MCF 10A (cell line): Measurements from ENCODE around the gene UVRAG. TPM values are rescaled to one million over a fixed set of nuclear protein-coding genes. Genes with fewer than 3 reads are reported as not detected.

ENCODE experiments used
- BruUV-seq: library from RNA; stranded (reverse); fragments of 400-500 nt; replicated peaks from 2 replicates; lab custom pipeline; 2021; lab: Mats Ljungman, UMichigan
- CTCF ChIA-PET: fragments of 300-600 bp; sonication (Branson Sonifier 250); formaldehyde crosslinking; extraction: SDS; loops from one replicate; lab custom pipeline; 2021; ENCODE audit warnings: antibody characterized with exemption, inconsistent platforms; lab: Yijun Ruan, JAX
- POLR2A ChIA-PET: fragments of 300-600, 350-650 bp; sonication (Branson Sonifier 250); formaldehyde crosslinking; extraction: SDS; loops from one replicate; lab custom pipeline; 2020; ENCODE audit warnings: antibody characterized with exemption, inconsistent platforms; lab: Yijun Ruan, JAX
- DNase-seq: peaks from one replicate; pipeline ENCODE4 v3.0.0-alpha.2; 2018; ENCODE audit not compliant: unreplicated experiment
- H3K27ac Mint-ChIP-seq: one replicate; pipeline ENCODE4 v1.8.0; 2022; ENCODE audit warnings: mild to moderate bottlenecking, low read depth, mixed read lengths; ENCODE audit not compliant: unreplicated experiment
- H3K27me3 Mint-ChIP-seq: one replicate; pipeline ENCODE4 v1.8.0; 2022; ENCODE audit warnings: mixed read lengths; ENCODE audit not compliant: insufficient read depth, unreplicated experiment
- H3K36me3 Mint-ChIP-seq: one replicate; pipeline ENCODE4 v1.8.0; 2022; ENCODE audit warnings: mild to moderate bottlenecking, moderate library complexity, mixed read lengths; ENCODE audit not compliant: insufficient read depth, unreplicated experiment
- H3K4me1 Mint-ChIP-seq: one replicate; pipeline ENCODE4 v1.8.0; 2022; ENCODE audit warnings: mixed read lengths; ENCODE audit not compliant: insufficient read depth, unreplicated experiment
- H3K4me3 Mint-ChIP-seq: one replicate; pipeline ENCODE4 v1.8.0; 2022; ENCODE audit warnings: mild to moderate bottlenecking, moderate library complexity, mixed read lengths; ENCODE audit not compliant: unreplicated experiment
- H3K9me3 Mint-ChIP-seq: one replicate; pipeline ENCODE4 v1.8.0; 2022; ENCODE audit warnings: mixed read lengths; ENCODE audit not compliant: unreplicated experiment
- intact Hi-C: fragments of 100-400 bp; cut with micrococcal nuclease; formaldehyde crosslinking; loops from 2 replicates; pipeline ENCODE4 v1.14.1; 2022
- total RNA-seq: library from RNA; stranded (reverse); gene quantifications from 2 replicates; pipeline ENCODE4 v1.2.3, GENCODE V29; 2022
- TF ChIP-seq, protein P1 (sequence below): fragments of 200-600 bp; IDR thresholded peaks from one replicate; pipeline ENCODE4 v1.8.0; 2022; ENCODE audit warnings: antibody characterized with exemption, mild to moderate bottlenecking; ENCODE audit not compliant: unreplicated experiment

UVRAG gene
- total RNA-seq, 1 experiment from 2014 or later: 12.4 TPM

DNA sequence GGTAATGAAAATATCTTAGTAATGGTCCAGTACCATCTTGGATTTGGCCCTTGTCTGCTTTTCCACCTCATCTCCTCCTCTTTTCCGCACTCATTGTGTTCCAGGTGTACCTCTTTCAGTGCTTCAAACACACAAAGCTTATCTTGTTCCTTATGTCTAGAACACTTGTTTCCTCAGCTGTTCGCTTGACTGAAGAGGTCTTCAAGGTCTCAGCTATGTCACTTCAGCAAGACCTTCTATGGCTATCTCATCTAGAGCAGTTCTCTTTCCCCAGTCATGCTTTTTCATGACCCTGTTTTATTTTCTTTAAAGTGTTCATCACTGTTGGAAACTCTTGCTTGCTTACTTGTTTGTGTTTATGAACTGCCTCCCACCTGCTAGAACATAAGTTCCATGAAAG lies 47.4 kb downstream of the UVRAG start:
- Mint-ChIP-seq H3K36me3 (peaks cover 7% of the 10 kb centered on the region), H3K4me3 (no peak overlapping the region), H3K4me1 (peaks cover 7% of the 10 kb centered on the region), H3K27ac (no peak overlapping the region), H3K27me3 (no peaks in the 10 kb centered on the region), H3K9me3 (no peaks in the 10 kb centered on the region)
- TF ChIP-seq, protein P1, sequence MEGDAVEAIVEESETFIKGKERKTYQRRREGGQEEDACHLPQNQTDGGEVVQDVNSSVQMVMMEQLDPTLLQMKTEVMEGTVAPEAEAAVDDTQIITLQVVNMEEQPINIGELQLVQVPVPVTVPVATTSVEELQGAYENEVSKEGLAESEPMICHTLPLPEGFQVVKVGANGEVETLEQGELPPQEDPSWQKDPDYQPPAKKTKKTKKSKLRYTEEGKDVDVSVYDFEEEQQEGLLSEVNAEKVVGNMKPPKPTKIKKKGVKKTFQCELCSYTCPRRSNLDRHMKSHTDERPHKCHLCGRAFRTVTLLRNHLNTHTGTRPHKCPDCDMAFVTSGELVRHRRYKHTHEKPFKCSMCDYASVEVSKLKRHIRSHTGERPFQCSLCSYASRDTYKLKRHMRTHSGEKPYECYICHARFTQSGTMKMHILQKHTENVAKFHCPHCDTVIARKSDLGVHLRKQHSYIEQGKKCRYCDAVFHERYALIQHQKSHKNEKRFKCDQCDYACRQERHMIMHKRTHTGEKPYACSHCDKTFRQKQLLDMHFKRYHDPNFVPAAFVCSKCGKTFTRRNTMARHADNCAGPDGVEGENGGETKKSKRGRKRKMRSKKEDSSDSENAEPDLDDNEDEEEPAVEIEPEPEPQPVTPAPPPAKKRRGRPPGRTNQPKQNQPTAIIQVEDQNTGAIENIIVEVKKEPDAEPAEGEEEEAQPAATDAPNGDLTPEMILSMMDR: no peak
- intact Hi-C loops: no loop called here
- DNase-seq: no peak
- ChIA-PET CTCF (interaction anchor here (0.7 to 2.6 kb wide), 2 partner anchors 60 to 446 kb away, joined by 3 to 17 read pairs; no protein-coding TSS in a partner anchor), POLR2A (no interaction called here)
- BruUV-seq: no TSS peak

DNA sequence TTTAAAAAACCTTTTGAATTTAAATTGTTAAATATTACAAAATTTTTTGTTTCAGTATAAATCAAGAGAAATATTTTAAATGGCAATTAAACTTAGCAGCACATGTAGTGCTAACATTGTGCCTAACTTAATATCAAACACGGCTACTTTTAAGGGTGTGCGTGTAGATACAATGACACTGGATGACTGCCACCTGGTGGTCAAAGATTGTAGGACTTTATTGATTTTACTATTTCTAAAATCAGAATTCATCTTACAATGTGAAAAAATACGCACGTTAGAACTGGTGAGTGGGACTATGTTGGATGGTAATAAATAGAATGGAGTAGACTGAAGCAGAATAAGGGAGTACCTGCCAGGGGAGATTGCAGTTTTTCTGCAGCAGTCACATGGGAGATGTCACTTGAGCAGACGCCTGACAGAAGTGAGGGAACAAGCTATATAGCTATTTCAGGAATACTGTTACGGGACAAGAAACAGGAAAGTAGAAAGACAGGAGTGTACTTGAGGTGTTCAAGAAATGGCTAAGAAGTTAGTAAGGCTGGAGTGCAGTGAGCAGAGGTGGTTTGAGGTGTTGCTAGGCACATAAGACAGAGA lies 52.9 kb downstream of the UVRAG start:
- intact Hi-C loops: loop anchor here (1.0 to 5.0 kb wide), 3 partner anchors 51 to 145 kb away; partner anchors contain the start of gene UVRAG
- no TSS peak for BruUV-seq
- peaks cover 4% of the 10 kb centered on the region for H3K36me3 Mint-ChIP-seq
- no peak overlapping the region for H3K4me3 Mint-ChIP-seq
- ChIA-PET CTCF (interaction anchor here (0.6 to 4.9 kb wide), 29 partner anchors 11 to 321 kb away, joined by 3 to 73 read pairs (median 4); partner anchors contain the start of gene UVRAG), POLR2A (interaction anchor here (0.7 to 1.0 kb wide), 2 partner anchors 65 to 239 kb away, joined by 3 read pairs; no protein-coding TSS in a partner anchor)
- peak; percentile 60 for DNase-seq
- no peaks in the 10 kb centered on the region for H3K27me3 Mint-ChIP-seq
- H3K27ac Mint-ChIP-seq: no peak overlapping the region
- H3K4me1 Mint-ChIP-seq: no peaks in the 10 kb centered on the region
- H3K9me3 Mint-ChIP-seq: no peaks in the 10 kb centered on the region
- TF ChIP-seq, protein P1: peak; percentile 41

- ChIA-PET POLR2A (interaction anchor here (0.7 kb wide), 1 partner anchor 56 kb away, joined by 3 read pairs; no protein-coding TSS in a partner anchor), CTCF (interaction anchor here (0.5 to 4.9 kb wide), 10 partner anchors 31 to 283 kb away, joined by 3 to 73 read pairs (median 8); partner anchors contain the start of gene UVRAG)
- Mint-ChIP-seq H3K4me1 (no peaks in the 10 kb centered on the region), H3K27me3 (no peaks in the 10 kb centered on the region), H3K4me3 (no peak overlapping the region), H3K27ac (no peak overlapping the region), H3K9me3 (no peaks in the 10 kb centered on the region), H3K36me3 (no peaks in the 10 kb centered on the region)
- TF ChIP-seq, protein P1: no peak
- BruUV-seq: no TSS peak
- intact Hi-C loops: loop anchor here (5.0 kb wide), 1 partner anchor 52 kb away; the partner anchor contains the start of gene UVRAG
- no peak for DNase-seq
Observed at GRCh38 chr11:75868990-75869389, 54.0 kb downstream of the UVRAG start.
